Neural cell (in vitro differentiated cells): ENCODE data around the gene HOXA5.

Experiments
- CTCF ChIP-seq: fragments of 450-650 bp; IDR thresholded peaks from 2 replicates; pipeline ENCODE4 v1.5.1; 2014; ENCODE audit warnings: antibody characterized with exemption, mild to moderate bottlenecking, moderate library complexity; ENCODE audit not compliant: poor library complexity, severe bottlenecking
- EZH2 ChIP-seq: fragments of 200-600, 300-800 bp; shearing (Covaris generic), sonication (generic); IDR thresholded peaks from 2 replicates; pipeline ENCODE4 v1.6.1; 2014; ENCODE audit warnings: antibody characterized with exemption, low read length, borderline replicate concordance, mild to moderate bottlenecking; ENCODE audit not compliant: insufficient read depth, poor library complexity, severe bottlenecking
- MXI1 ChIP-seq: fragments of 450-650 bp; conservative IDR thresholded peaks from 2 replicates; pipeline ENCODE4 v1.6.1; 2014; ENCODE audit warnings: antibody characterized with exemption, mild to moderate bottlenecking; ENCODE audit not compliant: poor library complexity, severe bottlenecking
- RAD21 ChIP-seq: fragments of 450-650 bp; conservative IDR thresholded peaks from 2 replicates; pipeline ENCODE4 v1.6.1; 2014; ENCODE audit warnings: antibody characterized with exemption, mild to moderate bottlenecking, moderate library complexity
- REST ChIP-seq: IDR thresholded peaks from 2 replicates; pipeline ENCODE4 v1.6.1; 2012; ENCODE audit warnings: borderline replicate concordance

DNA sequence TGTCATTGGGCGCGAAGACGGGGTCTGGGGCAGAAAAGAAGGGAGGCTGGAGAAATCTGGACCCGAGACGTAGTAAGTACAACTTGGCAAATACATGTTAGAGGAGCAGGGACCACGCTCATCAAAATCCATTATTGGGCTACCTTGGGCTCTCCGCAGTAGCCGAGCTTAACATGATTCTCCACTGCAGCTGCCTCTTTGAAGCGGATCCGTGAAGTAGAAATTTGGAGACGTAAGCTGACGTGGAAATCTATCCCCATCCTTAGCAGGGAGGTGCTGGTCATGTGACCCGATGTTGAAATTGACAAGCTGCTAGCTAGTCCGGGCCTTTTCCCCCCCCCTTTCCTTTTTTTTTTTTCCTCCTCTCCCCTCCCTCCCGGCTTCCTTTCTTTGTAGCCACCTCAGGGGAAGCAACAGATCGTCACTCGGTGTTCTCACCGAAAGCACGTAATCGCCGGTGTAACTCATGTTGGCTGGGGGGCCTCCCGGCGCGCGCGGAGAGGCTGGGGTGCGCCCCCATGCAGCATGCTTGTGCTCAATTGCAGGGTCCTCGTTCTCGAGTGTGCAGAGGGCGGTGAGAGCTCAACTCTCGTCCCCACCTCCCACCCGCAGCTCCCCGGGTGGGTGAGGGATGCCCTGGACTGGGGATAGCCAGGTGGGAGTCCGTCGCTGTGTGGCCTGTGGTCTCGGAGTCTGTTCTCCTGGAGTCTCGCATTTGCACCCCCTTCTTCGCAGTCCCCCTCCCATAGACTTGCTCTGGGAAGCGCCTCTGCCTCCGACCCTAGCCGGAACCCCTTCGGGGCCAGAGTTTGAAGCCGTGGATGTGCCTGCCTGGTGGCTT, 41.8 kb upstream of the HOXA5 start, which contains the start of gene HOXA11:
- TF ChIP-seq CTCF (no peak), REST (no peak), EZH2 (peak; percentile 12), RAD21 (no peak), MXI1 (no peak)
